Liver (tissue), 9 donors: ENCODE results near the gene FGB. TPM values are rescaled to one million over a fixed set of nuclear protein-coding genes. Genes with fewer than 3 reads are reported as not detected.

Experiments used
- DNase-seq: peaks from one replicate; pipeline ENCODE4 v3.0.0-alpha.2; 2017; ENCODE audit warnings: low spot score
- H3K27ac ChIP-seq, 2 donors: one replicate each; pipeline ENCODE4 v1.7.0; 2013; ENCODE audit warnings: inconsistent platforms in 2 of 2, low read length in 2 of 2, control low read depth in 1 of 2, low read depth in 1 of 2, mild to moderate bottlenecking in 1 of 2
- H3K27me3 ChIP-seq, 4 donors: one replicate each; pipeline versions ENCODE4 v1.6.1 to v1.7.0; 2013; ENCODE audit warnings: low read length in 3 of 4, inconsistent platforms in 1 of 4, mild to moderate bottlenecking in 1 of 4, moderate library complexity in 1 of 4; ENCODE audit not compliant: control insufficient read depth in 4 of 4, insufficient read depth in 4 of 4
- H3K36me3 ChIP-seq, 4 donors: one replicate each; pipeline versions ENCODE4 v1.6.1 to v1.7.0; 2013; ENCODE audit warnings: low read length in 3 of 4, mild to moderate bottlenecking in 3 of 4, low read depth in 1 of 4, moderate library complexity in 1 of 4; ENCODE audit not compliant: control insufficient read depth in 4 of 4, insufficient read depth in 3 of 4
- H3K4me1 ChIP-seq, 4 donors: one replicate each; pipeline versions ENCODE4 v1.6.1 to v1.7.0; 2013; ENCODE audit warnings: low read length in 3 of 4, mild to moderate bottlenecking in 3 of 4, moderate library complexity in 1 of 4; ENCODE audit not compliant: control insufficient read depth in 4 of 4, insufficient read depth in 4 of 4
- H3K4me3 ChIP-seq, 3 donors: one replicate each; pipeline versions ENCODE4 v1.6.1 to v1.7.0; 2013; ENCODE audit warnings: low read length in 3 of 3, control low read depth in 1 of 3, low read depth in 1 of 3, mild to moderate bottlenecking in 1 of 3
- H3K9ac ChIP-seq, 2 donors: one replicate each; pipeline ENCODE4 v1.7.0; 2013; ENCODE audit warnings: low read length in 2 of 2, mild to moderate bottlenecking in 2 of 2, moderate library complexity in 2 of 2, control low read depth in 1 of 2, low read depth in 1 of 2
- H3K9me3 ChIP-seq, 4 donors: one replicate each; pipeline versions ENCODE4 v1.6.1 to v1.7.0; 2013; ENCODE audit warnings: low read length in 3 of 4; ENCODE audit not compliant: control insufficient read depth in 4 of 4
- ATF3 ChIP-seq: IDR thresholded peaks from 2 replicates; pipeline ENCODE4 v1.6.1; 2016; ENCODE audit warnings: antibody characterized with exemption
- EGR1 ChIP-seq, 2 donors: IDR thresholded peaks; 2 replicates each; pipeline ENCODE4 v1.6.1; 2016 to 2018; ENCODE audit warnings: antibody characterized with exemption in 2 of 2, low read depth in 2 of 2
- FOXA1 ChIP-seq: IDR thresholded peaks from 2 replicates; pipeline ENCODE4 v1.6.1; 2016; ENCODE audit warnings: antibody characterized with exemption
- FOXA2 ChIP-seq: IDR thresholded peaks from 2 replicates; pipeline ENCODE4 v1.6.1; 2016; ENCODE audit warnings: antibody characterized with exemption
- GABPA ChIP-seq, 2 donors: IDR thresholded peaks in 1 of 2; conservative IDR thresholded peaks in 1 of 2; 2 replicates each; pipeline ENCODE4 v1.6.1; 2016; ENCODE audit warnings: antibody characterized with exemption in 2 of 2, mild to moderate bottlenecking in 1 of 2, moderate library complexity in 1 of 2
- HNF4A ChIP-seq, 2 donors: conservative IDR thresholded peaks; 2 replicates each; pipeline ENCODE4 v1.6.1; 2016; ENCODE audit warnings: antibody characterized with exemption in 2 of 2, mild to moderate bottlenecking in 2 of 2
- HNF4G ChIP-seq: IDR thresholded peaks from 2 replicates; pipeline ENCODE4 v1.6.1; 2016; ENCODE audit warnings: antibody characterized with exemption
- JUND ChIP-seq, 2 donors: IDR thresholded peaks; 2 replicates each; pipeline ENCODE4 v1.6.1; 2016; ENCODE audit warnings: antibody characterized with exemption in 2 of 2
- MAX ChIP-seq: IDR thresholded peaks from 2 replicates; pipeline ENCODE4 v1.6.1; 2016; ENCODE audit warnings: antibody characterized with exemption
- NR2F2 ChIP-seq: IDR thresholded peaks from 2 replicates; pipeline ENCODE4 v1.6.1; 2016; ENCODE audit warnings: antibody characterized with exemption
- RAD21 ChIP-seq, 2 donors: IDR thresholded peaks; 2 replicates each; pipeline ENCODE4 v1.6.1; 2016; ENCODE audit warnings: antibody characterized with exemption in 2 of 2, mild to moderate bottlenecking in 2 of 2
- RXRA ChIP-seq, 2 donors: IDR thresholded peaks; 2 replicates each; pipeline ENCODE4 v1.6.1; 2017 to 2018; ENCODE audit warnings: antibody characterized with exemption in 2 of 2, mild to moderate bottlenecking in 1 of 2
- SP1 ChIP-seq: IDR thresholded peaks from 2 replicates; pipeline ENCODE4 v1.6.1; 2018; ENCODE audit warnings: antibody characterized with exemption, mild to moderate bottlenecking
- TAF1 ChIP-seq: conservative IDR thresholded peaks from 2 replicates; pipeline ENCODE4 v1.6.1; 2016; ENCODE audit warnings: antibody characterized with exemption, mild to moderate bottlenecking
- YY1 ChIP-seq: IDR thresholded peaks from 2 replicates; pipeline ENCODE4 v1.6.1; 2016; ENCODE audit warnings: antibody characterized with exemption, mild to moderate bottlenecking
- ZBTB33 ChIP-seq: IDR thresholded peaks from 2 replicates; pipeline ENCODE4 v1.6.1; 2016; ENCODE audit warnings: antibody characterized with exemption
- WGBS: extraction: QIAGEN DNeasy Blood & Tissue Kit; methylation state at CpG from one replicate; pipeline ENCODE4 v1.1.7; 2013; 5-methylcytosine and 5-hydroxymethylcytosine counted together
- polyA plus RNA-seq, 2 donors: library from polyadenylated mRNA; stranded (reverse) in 1 of 2; unstranded in 1 of 2; fragments of 200-250 nt in 1 of 2; fragments of >200 nt in 1 of 2; fragmentation: Nextera tagmentation in 1 of 2; extraction: Ambion mirVana in 1 of 2; gene quantifications; one replicate each; pipeline versions ENCODE4 v1.2.1 to v1.2.3, GENCODE V29; 2013 to 2015
- total RNA-seq, 2 donors: library from RNA; depleted of rRNA; stranded (reverse); fragments of >200 nt; gene quantifications; one replicate each; pipeline ENCODE4 v1.2.3, GENCODE V29; 2014
- TF ChIP-seq, protein P1 (sequence below): IDR thresholded peaks from 2 replicates; pipeline ENCODE4 v1.6.1; 2016; ENCODE audit warnings: antibody characterized with exemption, mild to moderate bottlenecking
- TF ChIP-seq, protein P2 (sequence below): fragments of 150-350 bp; IDR thresholded peaks from 2 replicates; pipeline ENCODE4 v1.5.1; 2017; ENCODE audit warnings: improper control_type of control experiment, low read depth, low read length; ENCODE audit not compliant: missing input control
- donor health status: healthy.
- donor health status: healthy.
- donor health status: healthy.
- donor health status: healthy.
- donor health status: healthy.

FGB gene
- total and polyA plus RNA-seq, 4 donors, result 11,318 to 21,431 (median 15,382) TPM

DNA sequence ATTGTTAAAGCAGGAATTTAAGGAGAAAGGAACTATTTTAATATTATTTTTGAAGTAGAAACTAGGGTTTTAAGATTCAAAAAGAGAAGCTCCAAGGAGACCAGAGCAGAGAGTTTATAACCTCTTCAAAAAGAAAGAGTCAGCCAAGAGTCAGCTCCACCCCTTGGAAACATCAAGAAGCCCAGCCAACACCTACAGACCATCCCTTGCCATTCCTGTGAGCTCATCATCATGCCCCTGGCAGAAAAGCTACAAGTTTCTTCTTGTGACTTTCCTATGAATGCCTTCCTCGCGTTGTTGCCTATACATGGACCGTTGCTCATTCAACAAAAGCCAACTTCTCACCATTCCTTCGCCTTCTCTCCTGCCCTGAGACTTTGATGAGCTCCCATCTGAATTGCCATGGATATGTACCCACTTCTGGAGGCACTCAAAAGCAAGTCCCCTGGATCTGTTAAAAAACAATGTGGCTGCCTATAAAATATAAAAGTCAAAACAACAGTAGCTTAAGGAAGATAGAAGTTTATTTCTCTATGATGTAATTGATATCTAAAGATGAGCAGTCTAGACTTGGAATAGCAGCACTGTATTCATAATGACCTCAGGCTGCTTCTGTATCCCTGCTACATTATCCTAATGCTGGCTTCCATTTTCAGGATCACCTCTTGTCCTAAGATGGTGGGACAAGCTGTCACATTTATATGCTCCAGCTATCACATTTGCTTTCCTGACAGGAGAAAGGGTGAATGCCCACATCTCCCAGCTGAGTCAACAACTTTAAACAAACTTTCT, 32.9 kb upstream of the FGB start:
- DNase-seq, result no peak
- no peak for TF ChIP-seq FOXA1
- no peak for TF ChIP-seq HNF4G
- TF ChIP-seq NR2F2, result no peak
- no peak for TF ChIP-seq YY1
- TF ChIP-seq, protein P1, sequence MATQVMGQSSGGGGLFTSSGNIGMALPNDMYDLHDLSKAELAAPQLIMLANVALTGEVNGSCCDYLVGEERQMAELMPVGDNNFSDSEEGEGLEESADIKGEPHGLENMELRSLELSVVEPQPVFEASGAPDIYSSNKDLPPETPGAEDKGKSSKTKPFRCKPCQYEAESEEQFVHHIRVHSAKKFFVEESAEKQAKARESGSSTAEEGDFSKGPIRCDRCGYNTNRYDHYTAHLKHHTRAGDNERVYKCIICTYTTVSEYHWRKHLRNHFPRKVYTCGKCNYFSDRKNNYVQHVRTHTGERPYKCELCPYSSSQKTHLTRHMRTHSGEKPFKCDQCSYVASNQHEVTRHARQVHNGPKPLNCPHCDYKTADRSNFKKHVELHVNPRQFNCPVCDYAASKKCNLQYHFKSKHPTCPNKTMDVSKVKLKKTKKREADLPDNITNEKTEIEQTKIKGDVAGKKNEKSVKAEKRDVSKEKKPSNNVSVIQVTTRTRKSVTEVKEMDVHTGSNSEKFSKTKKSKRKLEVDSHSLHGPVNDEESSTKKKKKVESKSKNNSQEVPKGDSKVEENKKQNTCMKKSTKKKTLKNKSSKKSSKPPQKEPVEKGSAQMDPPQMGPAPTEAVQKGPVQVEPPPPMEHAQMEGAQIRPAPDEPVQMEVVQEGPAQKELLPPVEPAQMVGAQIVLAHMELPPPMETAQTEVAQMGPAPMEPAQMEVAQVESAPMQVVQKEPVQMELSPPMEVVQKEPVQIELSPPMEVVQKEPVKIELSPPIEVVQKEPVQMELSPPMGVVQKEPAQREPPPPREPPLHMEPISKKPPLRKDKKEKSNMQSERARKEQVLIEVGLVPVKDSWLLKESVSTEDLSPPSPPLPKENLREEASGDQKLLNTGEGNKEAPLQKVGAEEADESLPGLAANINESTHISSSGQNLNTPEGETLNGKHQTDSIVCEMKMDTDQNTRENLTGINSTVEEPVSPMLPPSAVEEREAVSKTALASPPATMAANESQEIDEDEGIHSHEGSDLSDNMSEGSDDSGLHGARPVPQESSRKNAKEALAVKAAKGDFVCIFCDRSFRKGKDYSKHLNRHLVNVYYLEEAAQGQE, result no peak
- no peak for TF ChIP-seq EGR1 (IDR thresholded peaks at IDR 0.05; ENCODE audit: low read depth in 2 of 2)
- TF ChIP-seq MAX, result no peak
- no peak for TF ChIP-seq ATF3
- no peak for TF ChIP-seq FOXA2
- TF ChIP-seq GABPA (IDR thresholded peaks at IDR 0.05 in 1 of 2, conservative IDR thresholded peaks at IDR 0.05 in 1 of 2), result no peak
- no peak for TF ChIP-seq TAF1
- TF ChIP-seq RAD21 (IDR thresholded peaks at IDR 0.05), result no peak
- TF ChIP-seq HNF4A (conservative IDR thresholded peaks at IDR 0.05), result no peak
- 87% methylated on average over 4 of the region's 4 CpGs for WGBS
- Histone ChIP-seq H3K4me1 (no peaks in the 10 kb centered on the region), H3K9me3 (no peaks in the 10 kb centered on the region), H3K27ac (no peak overlapping the region), H3K36me3 (no peaks in the 10 kb centered on the region), H3K9ac (no peak overlapping the region), H3K4me3 (no peak overlapping the region), H3K27me3 (peaks cover 0 to 7% (median 0%) of the 10 kb centered on the region in 4 donors)

DNA sequence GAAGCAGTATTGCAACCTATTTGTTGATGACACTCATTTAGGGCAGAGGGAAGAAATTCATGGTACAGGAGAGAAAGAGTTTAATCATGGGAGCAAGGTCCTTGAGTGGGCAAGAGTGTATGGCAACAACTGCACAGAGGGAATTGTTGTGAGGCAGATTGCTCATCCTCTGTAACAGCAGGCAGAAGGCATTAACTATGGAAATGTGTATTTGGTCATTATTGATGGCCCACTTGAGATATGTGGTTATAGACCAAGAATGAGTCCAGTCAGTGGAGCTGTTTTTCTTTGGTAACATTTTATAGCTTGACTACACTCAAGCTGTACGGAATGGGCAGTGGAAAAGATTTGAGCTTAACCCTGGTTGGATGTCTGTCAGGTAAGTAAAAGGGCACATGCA, 28.5 kb upstream of the FGB start:
- Histone ChIP-seq H3K36me3 (peaks cover 3 to 31% (median 27%) of the 10 kb centered on the region in 4 donors), H3K9me3 (no peaks in the 10 kb centered on the region), H3K27ac (no peak overlapping the region), H3K4me3 (no peak overlapping the region), H3K27me3 (no peaks in the 10 kb centered on the region), H3K9ac (no peak overlapping the region), H3K4me1 (no peaks in the 10 kb centered on the region)
- no peak for DNase-seq
- WGBS, result 90% methylated on average over 1 of the region's 1 CpG
- TF ChIP-seq RXRA (IDR thresholded peaks at IDR 0.05) (no peak), HNF4A (conservative IDR thresholded peaks at IDR 0.05) (no peak), JUND (IDR thresholded peaks at IDR 0.05) (no peak), TAF1 (no peak), ZBTB33 (no peak), SP1 (no peak), FOXA2 (no peak), YY1 (no peak), MAX (no peak), EGR1 (IDR thresholded peaks at IDR 0.05; ENCODE audit: low read depth in 2 of 2) (no peak), GABPA (IDR thresholded peaks at IDR 0.05 in 1 of 2, conservative IDR thresholded peaks at IDR 0.05 in 1 of 2) (no peak), NR2F2 (no peak), RAD21 (IDR thresholded peaks at IDR 0.05) (no peak), HNF4G (no peak), FOXA1 (no peak), ATF3 (no peak)
- TF ChIP-seq, protein P2, sequence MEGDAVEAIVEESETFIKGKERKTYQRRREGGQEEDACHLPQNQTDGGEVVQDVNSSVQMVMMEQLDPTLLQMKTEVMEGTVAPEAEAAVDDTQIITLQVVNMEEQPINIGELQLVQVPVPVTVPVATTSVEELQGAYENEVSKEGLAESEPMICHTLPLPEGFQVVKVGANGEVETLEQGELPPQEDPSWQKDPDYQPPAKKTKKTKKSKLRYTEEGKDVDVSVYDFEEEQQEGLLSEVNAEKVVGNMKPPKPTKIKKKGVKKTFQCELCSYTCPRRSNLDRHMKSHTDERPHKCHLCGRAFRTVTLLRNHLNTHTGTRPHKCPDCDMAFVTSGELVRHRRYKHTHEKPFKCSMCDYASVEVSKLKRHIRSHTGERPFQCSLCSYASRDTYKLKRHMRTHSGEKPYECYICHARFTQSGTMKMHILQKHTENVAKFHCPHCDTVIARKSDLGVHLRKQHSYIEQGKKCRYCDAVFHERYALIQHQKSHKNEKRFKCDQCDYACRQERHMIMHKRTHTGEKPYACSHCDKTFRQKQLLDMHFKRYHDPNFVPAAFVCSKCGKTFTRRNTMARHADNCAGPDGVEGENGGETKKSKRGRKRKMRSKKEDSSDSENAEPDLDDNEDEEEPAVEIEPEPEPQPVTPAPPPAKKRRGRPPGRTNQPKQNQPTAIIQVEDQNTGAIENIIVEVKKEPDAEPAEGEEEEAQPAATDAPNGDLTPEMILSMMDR, result no peak
- TF ChIP-seq, protein P1, result no peak
